Mucosa of rectum (tissue), 2 donors: ENCODE results near the gene RPA1.
"Not testable (repeated sequence)": the region's sequence is repeated elsewhere in the genome, so short reads cannot be mapped to it uniquely, and the experiment has no call there.

Source experiments
- H3K27ac ChIP-seq, 2 donors: one replicate each; pipeline ENCODE4 v1.7.0; 2013; ENCODE audit warnings: inconsistent platforms in 2 of 2, low read depth in 2 of 2, low read length in 2 of 2
- H3K27me3 ChIP-seq, 2 donors: one replicate each; pipeline ENCODE4 v1.7.0; 2013; ENCODE audit warnings: low read length in 2 of 2; ENCODE audit not compliant: control insufficient read depth in 2 of 2, insufficient read depth in 2 of 2
- H3K36me3 ChIP-seq, 2 donors: one replicate each; pipeline ENCODE4 v1.7.0; 2013; ENCODE audit warnings: low read length in 2 of 2; ENCODE audit not compliant: control insufficient read depth in 2 of 2, insufficient read depth in 2 of 2
- H3K4me1 ChIP-seq, 2 donors: one replicate each; pipeline ENCODE4 v1.7.0; 2013; ENCODE audit warnings: low read length in 2 of 2, mild to moderate bottlenecking in 1 of 2; ENCODE audit not compliant: control insufficient read depth in 2 of 2, insufficient read depth in 2 of 2
- H3K4me3 ChIP-seq, 2 donors: one replicate each; pipeline ENCODE4 v1.7.0; 2013; ENCODE audit warnings: low read length in 2 of 2
- H3K9ac ChIP-seq, 2 donors: one replicate each; pipeline ENCODE4 v1.7.0; 2013; ENCODE audit warnings: low read length in 2 of 2, low read depth in 1 of 2, mild to moderate bottlenecking in 1 of 2
- H3K9me3 ChIP-seq, 2 donors: one replicate each; pipeline ENCODE4 v1.7.0; 2013; ENCODE audit warnings: low read length in 2 of 2; ENCODE audit not compliant: control insufficient read depth in 2 of 2
- donor health status: healthy.
- donor health status: Normal muscosa, but diverticular disease.

RPA1 gene

GRCh38 chr17:1853698-1854097 lies 23.9 kb downstream of the RPA1 start:
- H3K9ac ChIP-seq, result no peak overlapping the region
- H3K9me3 ChIP-seq, result no peaks in the 10 kb centered on the region
- peaks cover 21 to 27% of the 10 kb centered on the region in 2 donors for H3K36me3 ChIP-seq
- H3K27me3 ChIP-seq, result no peaks in the 10 kb centered on the region
- H3K27ac ChIP-seq, result no peak overlapping the region
- H3K4me3 ChIP-seq, result no peak overlapping the region
- no peaks in the 10 kb centered on the region for H3K4me1 ChIP-seq

DNA sequence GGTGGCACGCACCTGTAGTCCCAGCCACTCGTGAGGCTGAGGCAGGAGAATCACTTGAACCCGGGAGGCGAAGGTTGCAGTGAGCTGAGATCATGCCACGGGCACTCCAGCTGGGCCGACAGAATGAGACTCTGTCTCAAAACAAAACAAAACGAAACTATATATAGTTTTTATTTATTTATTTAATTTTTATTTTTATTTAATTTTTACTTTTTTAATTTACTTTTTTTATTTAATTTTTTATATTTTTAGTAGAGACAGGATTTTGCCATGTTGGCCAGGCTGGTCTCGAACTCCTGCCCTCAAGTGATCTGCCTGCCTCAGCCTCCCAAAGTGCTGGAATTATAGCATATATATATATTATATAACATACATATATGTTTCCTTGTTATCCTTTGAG lies 26.7 kb downstream of the RPA1 start:
- not testable (repeated sequence) for H3K27me3 ChIP-seq, H3K27ac ChIP-seq, H3K9me3 ChIP-seq, H3K9ac ChIP-seq, H3K4me1 ChIP-seq, H3K4me3 ChIP-seq
- H3K36me3 ChIP-seq, result peaks cover 13 to 14% of the 10 kb centered on the region in 2 donors

DNA sequence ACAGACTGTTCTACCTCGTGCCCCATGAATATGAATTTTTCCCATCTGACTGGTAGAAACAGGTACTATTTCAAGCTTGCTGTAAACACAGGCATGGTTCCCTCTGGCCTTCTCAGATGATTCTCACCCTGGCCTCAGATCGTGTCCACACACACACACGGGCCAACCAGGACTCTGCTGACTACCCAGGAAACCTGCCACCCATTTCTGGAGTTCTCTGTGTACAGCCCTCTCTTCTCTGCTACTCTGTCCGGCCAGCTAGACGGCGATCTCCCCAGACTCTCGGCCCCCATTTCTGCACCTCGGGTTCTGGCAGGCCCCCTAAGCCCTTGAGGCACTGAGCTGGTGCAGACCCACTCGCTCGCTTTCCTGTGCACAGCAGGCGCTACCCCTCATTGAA lies 31.2 kb downstream of the RPA1 start:
- H3K27me3 ChIP-seq, result no peaks in the 10 kb centered on the region
- H3K4me3 ChIP-seq, result no peak overlapping the region
- H3K4me1 ChIP-seq, result no peaks in the 10 kb centered on the region
- H3K36me3 ChIP-seq, result no peaks in the 10 kb centered on the region
- no peak overlapping the region for H3K27ac ChIP-seq
- no peak overlapping the region for H3K9ac ChIP-seq
- no peaks in the 10 kb centered on the region for H3K9me3 ChIP-seq

GRCh38 chr17:1861391-1862010 lies 31.7 kb downstream of the RPA1 start:
- Histone ChIP-seq H3K36me3 (no peaks in the 10 kb centered on the region), H3K9ac (no peak overlapping the region), H3K27me3 (no peaks in the 10 kb centered on the region), H3K27ac (no peak overlapping the region), H3K4me3 (no peak overlapping the region), H3K9me3 (no peaks in the 10 kb centered on the region), H3K4me1 (no peaks in the 10 kb centered on the region)

DNA sequence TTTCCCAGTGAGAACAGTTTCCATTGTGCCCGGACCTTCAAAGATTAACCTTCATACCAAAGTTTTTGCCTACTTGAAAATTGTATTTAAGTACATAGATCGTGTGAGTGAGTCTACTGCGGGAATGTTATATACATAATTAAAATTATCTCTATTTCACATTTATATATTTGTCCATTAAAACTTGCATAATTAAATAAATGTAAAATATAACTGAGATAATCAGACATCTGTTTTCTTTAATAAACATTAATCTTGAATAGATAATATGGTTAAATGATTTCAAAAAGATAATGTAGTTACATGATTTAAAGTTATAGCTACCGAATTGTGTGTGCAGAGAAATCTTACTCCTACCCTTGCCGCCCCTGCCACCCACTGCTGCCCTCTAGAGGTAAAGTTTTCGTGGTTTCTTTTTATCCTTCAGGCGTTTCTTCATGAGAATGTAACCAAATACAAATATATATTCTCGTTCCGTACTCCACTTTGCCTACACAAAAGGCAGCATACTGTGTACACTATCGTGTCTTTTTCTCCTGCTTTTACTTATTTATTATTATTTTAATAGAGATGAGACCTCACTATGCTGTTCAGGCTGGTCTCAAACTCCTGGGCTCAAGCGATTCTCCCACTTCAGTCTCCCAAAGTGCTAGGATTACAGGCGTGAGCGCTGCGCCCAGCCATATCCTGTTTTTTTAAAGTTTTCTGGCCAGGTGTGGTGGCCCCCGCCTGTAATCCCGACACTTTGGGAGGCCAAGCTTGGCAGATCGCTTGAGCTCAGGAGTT lies 35.6 kb downstream of the RPA1 start:
- H3K27ac ChIP-seq, result no peak overlapping the region
- H3K27me3 ChIP-seq, result no peaks in the 10 kb centered on the region
- peaks cover 3 to 5% of the 10 kb centered on the region in 2 donors for H3K36me3 ChIP-seq
- no peak overlapping the region for H3K4me3 ChIP-seq
- H3K9ac ChIP-seq, result no peak overlapping the region
- H3K4me1 ChIP-seq, result no peaks in the 10 kb centered on the region
- H3K9me3 ChIP-seq, result no peaks in the 10 kb centered on the region

- H3K4me1 ChIP-seq, result peaks cover 0 to 2% of the 10 kb centered on the region in 2 donors
- H3K27ac ChIP-seq, result no peak overlapping the region
- H3K9ac ChIP-seq, result no peak overlapping the region
- no peaks in the 10 kb centered on the region for H3K27me3 ChIP-seq
- no peak overlapping the region for H3K4me3 ChIP-seq
- H3K9me3 ChIP-seq, result no peaks in the 10 kb centered on the region
- H3K36me3 ChIP-seq, result peaks cover 8 to 10% of the 10 kb centered on the region in 2 donors
Measured at GRCh38 chr17:1867307-1867706, 37.5 kb downstream of the RPA1 start.

DNA sequence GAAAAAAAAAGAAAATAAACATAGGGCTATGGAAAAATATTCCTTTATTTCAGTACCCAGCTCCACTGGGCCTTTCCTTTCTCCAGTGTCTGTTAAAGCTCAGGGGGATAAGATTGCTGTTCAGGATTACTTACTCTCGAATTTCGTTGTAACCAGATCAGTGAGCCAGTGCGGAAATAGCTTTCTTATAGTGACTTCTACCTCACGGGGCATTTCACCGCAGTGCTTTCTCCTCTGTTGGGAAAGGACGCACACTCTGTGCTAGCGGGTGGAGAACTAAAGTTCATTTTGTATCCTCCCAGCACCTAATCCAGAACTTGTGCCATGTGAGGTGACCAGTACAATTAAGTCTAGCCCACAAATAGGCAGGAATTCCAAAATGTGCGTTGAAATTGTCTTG lies 38.3 kb downstream of the RPA1 start:
- H3K9ac ChIP-seq, result no peak overlapping the region
- H3K4me3 ChIP-seq, result no peak overlapping the region
- H3K9me3 ChIP-seq, result no peaks in the 10 kb centered on the region
- peaks cover 8 to 10% of the 10 kb centered on the region in 2 donors for H3K36me3 ChIP-seq
- H3K27ac ChIP-seq, result no peak overlapping the region
- H3K27me3 ChIP-seq, result no peaks in the 10 kb centered on the region
- H3K4me1 ChIP-seq, result peaks cover 0 to 2% of the 10 kb centered on the region in 2 donors

GRCh38 chr17:1870592-1870991 lies 40.8 kb downstream of the RPA1 start:
- Histone ChIP-seq H3K9ac (no peak overlapping the region), H3K9me3 (no peaks in the 10 kb centered on the region), H3K4me3 (no peak overlapping the region), H3K36me3 (peaks cover 18 to 22% of the 10 kb centered on the region in 2 donors), H3K27me3 (no peaks in the 10 kb centered on the region), H3K4me1 (peaks cover 0 to 2% of the 10 kb centered on the region in 2 donors), H3K27ac (peak overlapping the region in 1 of 2 donors; percentile 13)

DNA sequence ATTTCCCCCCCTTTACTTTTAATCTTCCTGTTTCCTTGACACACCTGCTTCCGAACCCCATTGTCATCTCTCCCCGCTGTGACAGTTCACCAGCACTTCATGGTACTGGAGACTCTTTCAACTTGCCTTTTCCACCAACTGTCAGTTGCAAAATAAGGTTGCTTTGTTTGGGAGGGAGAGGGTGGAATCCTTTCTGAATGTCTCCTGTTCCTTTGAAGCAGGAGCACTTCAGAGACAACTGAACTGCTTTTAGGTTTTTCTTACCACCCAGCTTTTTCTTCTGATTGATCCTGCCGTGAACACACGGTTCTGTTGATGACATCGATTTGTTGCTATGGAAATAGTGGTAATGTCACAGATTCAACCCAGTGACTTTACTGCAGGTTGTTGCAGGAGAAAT lies 42.0 kb downstream of the RPA1 start:
- H3K9me3 ChIP-seq, result no peaks in the 10 kb centered on the region
- peaks cover 23 to 27% of the 10 kb centered on the region in 2 donors for H3K36me3 ChIP-seq

DNA sequence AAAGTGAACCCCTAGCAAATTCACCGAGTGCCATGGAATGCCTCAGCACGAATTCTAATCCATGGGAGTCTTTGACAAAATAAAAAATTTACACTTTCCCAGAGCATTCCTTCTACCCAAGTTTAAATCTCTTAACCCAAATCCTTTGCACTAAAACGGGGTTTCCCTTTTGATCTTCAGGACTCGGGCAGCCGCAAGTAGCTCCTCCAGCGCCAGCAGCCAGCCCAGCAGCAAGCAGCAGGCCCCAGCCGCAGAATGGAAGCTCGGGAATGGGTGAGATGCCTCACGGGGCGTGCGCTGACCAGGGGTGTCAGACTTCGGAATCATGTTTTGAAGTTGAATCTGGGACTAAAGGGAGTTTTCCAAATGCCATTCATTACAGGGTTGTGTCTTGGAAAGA lies 42.4 kb downstream of the RPA1 start:
- Histone ChIP-seq H3K36me3 (peaks cover 28 to 32% of the 10 kb centered on the region in 2 donors), H3K9ac (no peak overlapping the region), H3K4me3 (no peak overlapping the region), H3K9me3 (no peaks in the 10 kb centered on the region), H3K27ac (no peak overlapping the region), H3K4me1 (peaks cover 0 to 2% of the 10 kb centered on the region in 2 donors), H3K27me3 (no peaks in the 10 kb centered on the region)

More for the DNA sequence above, 42.0 kb downstream of the RPA1 start:
- peaks cover 0 to 2% of the 10 kb centered on the region in 2 donors for H3K4me1 ChIP-seq
- no peak overlapping the region for H3K9ac ChIP-seq
- H3K4me3 ChIP-seq, result no peak overlapping the region
- no peak overlapping the region for H3K27ac ChIP-seq
- no peaks in the 10 kb centered on the region for H3K27me3 ChIP-seq
